GM23338 (cell line): Measurements from ENCODE around the gene FHIT. TPM values are rescaled to one million over a fixed set of nuclear protein-coding genes. Genes with fewer than 3 reads are reported as not detected.
A peak's percentile ranks its signal among the peaks of the same experiment; 100 is the strongest.

ENCODE experiments used
- ATAC-seq: fragments of 200-7000 bp; cut with Tn5 transposase; 3 replicates; pipeline ENCODE4 v1.9.1; 2020
- DNase-seq: peaks from one replicate; pipeline ENCODE4 v3.0.0-alpha.2; 2015; ENCODE audit warnings: low spot score
- H2AFZ ChIP-seq: fragments of 200-600 bp; sonication (generic); 2 replicates; pipeline ENCODE4 v1.8.0; 2016; ENCODE audit warnings: antibody characterized with exemption, mild to moderate bottlenecking, moderate library complexity
- H3F3A ChIP-seq: fragments of 200-600 bp; sonication (generic); replicated peaks from 2 replicates; pipeline ENCODE4 v1.8.0; 2017; ENCODE audit warnings: antibody characterized with exemption, mixed run types, low read depth
- H3K27ac ChIP-seq: fragments of 200-600 bp; sonication (generic); 2 replicates; pipeline ENCODE4 v1.6.1; 2016; ENCODE audit warnings: low read depth
- H3K27me3 ChIP-seq: fragments of 200-600 bp; sonication (generic); 2 replicates; pipeline ENCODE4 v1.8.0; 2016; ENCODE audit warnings: mild to moderate bottlenecking, mixed run types, moderate library complexity; ENCODE audit not compliant: insufficient read depth
- H3K36me3 ChIP-seq: fragments of 200-600 bp; sonication (generic); 2 replicates; pipeline ENCODE4 v1.8.0; 2016; ENCODE audit warnings: mild to moderate bottlenecking; ENCODE audit not compliant: insufficient read depth
- H3K4me1 ChIP-seq: fragments of 200-600 bp; sonication (generic); 2 replicates; pipeline ENCODE4 v1.8.0; 2016; ENCODE audit warnings: mild to moderate bottlenecking, moderate library complexity; ENCODE audit not compliant: insufficient read depth
- H3K4me2 ChIP-seq: fragments of 200-600 bp; sonication (generic); 2 replicates; pipeline ENCODE4 v1.7.1; 2017; ENCODE audit warnings: mixed run types
- H3K4me3 ChIP-seq: fragments of 200-600 bp; sonication (generic); 2 replicates; pipeline ENCODE4 v1.6.1; 2016; ENCODE audit warnings: mixed run types
- H3K79me2 ChIP-seq: fragments of 200-600 bp; sonication (generic); replicated peaks from 2 replicates; pipeline ENCODE4 v1.8.0; 2017; ENCODE audit warnings: mild to moderate bottlenecking; ENCODE audit not compliant: insufficient read depth
- H3K9me2 ChIP-seq: fragments of 200-600 bp; sonication (generic); 2 replicates; pipeline ENCODE4 v1.8.0; 2017; ENCODE audit not compliant: insufficient read depth
- H4K20me1 ChIP-seq: fragments of 200-600 bp; sonication (generic); replicated peaks from 2 replicates; pipeline ENCODE4 v1.8.0; 2017; ENCODE audit warnings: mild to moderate bottlenecking; ENCODE audit not compliant: insufficient read depth
- H3K27ac Mint-ChIP-seq: 2 replicates; pipeline ENCODE4 v1.8.0; 2020; ENCODE audit warnings: inconsistent platforms, mild to moderate bottlenecking, moderate library complexity, mixed read lengths
- H3K27me3 Mint-ChIP-seq: 3 replicates; pipeline ENCODE4 v1.8.0; 2022; ENCODE audit warnings: low read depth, mild to moderate bottlenecking, moderate library complexity, mixed read lengths, inconsistent platforms; ENCODE audit not compliant: insufficient read depth, poor library complexity
- H3K36me3 Mint-ChIP-seq: 3 replicates; pipeline ENCODE4 v1.8.0; 2021; ENCODE audit warnings: low read depth, mild to moderate bottlenecking, inconsistent platforms, moderate library complexity, mixed read lengths
- H3K4me1 Mint-ChIP-seq: 3 replicates; pipeline ENCODE4 v1.8.0; 2020; ENCODE audit warnings: mild to moderate bottlenecking, inconsistent platforms, mixed read lengths
- H3K4me3 Mint-ChIP-seq: 3 replicates; pipeline ENCODE4 v1.8.0; 2021; ENCODE audit warnings: moderate library complexity, mild to moderate bottlenecking, inconsistent platforms, mixed read lengths
- H3K9me3 Mint-ChIP-seq: 3 replicates; pipeline ENCODE4 v1.8.0; 2020; ENCODE audit warnings: moderate library complexity, mild to moderate bottlenecking, inconsistent platforms, mixed read lengths
- EZH2 ChIP-seq: fragments of 200-600 bp; sonication (generic); IDR thresholded peaks from one replicate; pipeline ENCODE4 v1.8.0; 2017; ENCODE audit warnings: antibody characterized with exemption, mild to moderate bottlenecking, low read depth; ENCODE audit not compliant: unreplicated experiment
- EZH2phosphoT487 ChIP-seq: fragments of 200-600 bp; sonication (generic); IDR thresholded peaks from one replicate; pipeline ENCODE4 v1.8.1; 2018; ENCODE audit warnings: antibody characterized with exemption; ENCODE audit not compliant: unreplicated experiment
- JUNB ChIP-seq: IDR thresholded peaks from one replicate; pipeline ENCODE4 v1.6.1; 2016; ENCODE audit warnings: antibody characterized with exemption; ENCODE audit not compliant: unreplicated experiment
- POLR2AphosphoS5 ChIP-seq: IDR thresholded peaks from 2 replicates; pipeline ENCODE4 v1.6.1; 2016; ENCODE audit warnings: antibody characterized with exemption, low read depth
- STAT1 ChIP-seq: IDR thresholded peaks from one replicate; pipeline ENCODE4 v1.6.1; 2016; ENCODE audit warnings: antibody characterized with exemption; ENCODE audit not compliant: unreplicated experiment
- ZNF114 ChIP-seq: fragments of 250-450 bp; sonication (Bioruptor Pico); IDR thresholded peaks from 2 replicates; pipeline ENCODE4 v1.5.0; 2020; ENCODE audit warnings: mild to moderate bottlenecking, moderate library complexity
- ZNF331 ChIP-seq: fragments of 250-450 bp; sonication (Bioruptor Pico); IDR thresholded peaks from 2 replicates; pipeline ENCODE4 v1.5.0; 2020; ENCODE audit warnings: low read depth, mild to moderate bottlenecking, moderate library complexity
- polyA plus RNA-seq: library from polyadenylated mRNA; unstranded; fragments of >200 nt; fragmentation: Nextera tagmentation; extraction: Ambion mirVana; gene quantifications from 2 replicates; pipeline ENCODE4 v1.2.1, GENCODE V29; 2016
- total RNA-seq: library from RNA; depleted of rRNA; stranded (reverse); fragments of >200 nt; shearing (Covaris generic); gene quantifications from 2 replicates; pipeline ENCODE4 v1.2.3, GENCODE V29; 2014
- TF ChIP-seq, protein P1 (sequence below): fragments of 250-450 bp; sonication (Bioruptor Pico); IDR thresholded peaks from 2 replicates; pipeline ENCODE4 v1.5.0; 2020; ENCODE audit warnings: mild to moderate bottlenecking, moderate library complexity

Gene FHIT
- total and polyA plus RNA-seq, 2 experiments from 2014 or later = 3.0 to 8.3 TPM

GRCh38 chr3:60144071-60144470, 1107.2 kb downstream of the FHIT start (continued):
- TF ChIP-seq, protein P1, sequence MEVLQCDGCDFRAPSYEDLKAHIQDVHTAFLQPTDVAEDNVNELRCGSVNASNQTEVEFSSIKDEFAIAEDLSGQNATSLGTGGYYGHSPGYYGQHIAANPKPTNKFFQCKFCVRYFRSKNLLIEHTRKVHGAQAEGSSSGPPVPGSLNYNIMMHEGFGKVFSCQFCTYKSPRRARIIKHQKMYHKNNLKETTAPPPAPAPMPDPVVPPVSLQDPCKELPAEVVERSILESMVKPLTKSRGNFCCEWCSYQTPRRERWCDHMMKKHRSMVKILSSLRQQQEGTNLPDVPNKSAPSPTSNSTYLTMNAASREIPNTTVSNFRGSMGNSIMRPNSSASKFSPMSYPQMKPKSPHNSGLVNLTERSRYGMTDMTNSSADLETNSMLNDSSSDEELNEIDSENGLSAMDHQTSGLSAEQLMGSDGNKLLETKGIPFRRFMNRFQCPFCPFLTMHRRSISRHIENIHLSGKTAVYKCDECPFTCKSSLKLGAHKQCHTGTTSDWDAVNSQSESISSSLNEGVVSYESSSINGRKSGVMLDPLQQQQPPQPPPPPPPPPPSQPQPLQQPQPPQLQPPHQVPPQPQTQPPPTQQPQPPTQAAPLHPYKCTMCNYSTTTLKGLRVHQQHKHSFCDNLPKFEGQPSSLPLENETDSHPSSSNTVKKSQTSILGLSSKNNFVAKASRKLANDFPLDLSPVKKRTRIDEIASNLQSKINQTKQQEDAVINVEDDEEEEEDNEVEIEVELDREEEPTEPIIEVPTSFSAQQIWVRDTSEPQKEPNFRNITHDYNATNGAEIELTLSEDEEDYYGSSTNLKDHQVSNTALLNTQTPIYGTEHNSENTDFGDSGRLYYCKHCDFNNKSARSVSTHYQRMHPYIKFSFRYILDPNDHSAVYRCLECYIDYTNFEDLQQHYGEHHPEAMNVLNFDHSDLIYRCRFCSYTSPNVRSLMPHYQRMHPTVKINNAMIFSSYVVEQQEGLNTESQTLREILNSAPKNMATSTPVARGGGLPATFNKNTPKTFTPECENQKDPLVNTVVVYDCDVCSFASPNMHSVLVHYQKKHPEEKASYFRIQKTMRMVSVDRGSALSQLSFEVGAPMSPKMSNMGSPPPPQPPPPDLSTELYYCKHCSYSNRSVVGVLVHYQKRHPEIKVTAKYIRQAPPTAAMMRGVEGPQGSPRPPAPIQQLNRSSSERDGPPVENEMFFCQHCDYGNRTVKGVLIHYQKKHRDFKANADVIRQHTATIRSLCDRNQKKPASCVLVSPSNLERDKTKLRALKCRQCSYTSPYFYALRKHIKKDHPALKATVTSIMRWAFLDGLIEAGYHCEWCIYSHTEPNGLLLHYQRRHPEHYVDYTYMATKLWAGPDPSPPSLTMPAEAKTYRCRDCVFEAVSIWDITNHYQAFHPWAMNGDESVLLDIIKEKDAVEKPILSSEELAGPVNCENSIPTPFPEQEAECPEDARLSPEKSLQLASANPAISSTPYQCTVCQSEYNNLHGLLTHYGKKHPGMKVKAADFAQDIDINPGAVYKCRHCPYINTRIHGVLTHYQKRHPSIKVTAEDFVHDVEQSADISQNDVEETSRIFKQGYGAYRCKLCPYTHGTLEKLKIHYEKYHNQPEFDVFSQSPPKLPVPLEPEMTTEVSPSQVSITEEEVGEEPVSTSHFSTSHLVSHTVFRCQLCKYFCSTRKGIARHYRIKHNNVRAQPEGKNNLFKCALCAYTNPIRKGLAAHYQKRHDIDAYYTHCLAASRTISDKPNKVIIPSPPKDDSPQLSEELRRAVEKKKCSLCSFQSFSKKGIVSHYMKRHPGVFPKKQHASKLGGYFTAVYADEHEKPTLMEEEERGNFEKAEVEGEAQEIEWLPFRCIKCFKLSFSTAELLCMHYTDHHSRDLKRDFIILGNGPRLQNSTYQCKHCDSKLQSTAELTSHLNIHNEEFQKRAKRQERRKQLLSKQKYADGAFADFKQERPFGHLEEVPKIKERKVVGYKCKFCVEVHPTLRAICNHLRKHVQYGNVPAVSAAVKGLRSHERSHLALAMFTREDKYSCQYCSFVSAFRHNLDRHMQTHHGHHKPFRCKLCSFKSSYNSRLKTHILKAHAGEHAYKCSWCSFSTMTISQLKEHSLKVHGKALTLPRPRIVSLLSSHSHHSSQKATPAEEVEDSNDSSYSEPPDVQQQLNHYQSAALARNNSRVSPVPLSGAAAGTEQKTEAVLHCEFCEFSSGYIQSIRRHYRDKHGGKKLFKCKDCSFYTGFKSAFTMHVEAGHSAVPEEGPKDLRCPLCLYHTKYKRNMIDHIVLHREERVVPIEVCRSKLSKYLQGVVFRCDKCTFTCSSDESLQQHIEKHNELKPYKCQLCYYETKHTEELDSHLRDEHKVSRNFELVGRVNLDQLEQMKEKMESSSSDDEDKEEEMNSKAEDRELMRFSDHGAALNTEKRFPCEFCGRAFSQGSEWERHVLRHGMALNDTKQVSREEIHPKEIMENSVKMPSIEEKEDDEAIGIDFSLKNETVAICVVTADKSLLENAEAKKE = no peak
- TF ChIP-seq POLR2AphosphoS5 = no peak
- no peak for TF ChIP-seq EZH2phosphoT487
- TF ChIP-seq EZH2 = no peak

DNA sequence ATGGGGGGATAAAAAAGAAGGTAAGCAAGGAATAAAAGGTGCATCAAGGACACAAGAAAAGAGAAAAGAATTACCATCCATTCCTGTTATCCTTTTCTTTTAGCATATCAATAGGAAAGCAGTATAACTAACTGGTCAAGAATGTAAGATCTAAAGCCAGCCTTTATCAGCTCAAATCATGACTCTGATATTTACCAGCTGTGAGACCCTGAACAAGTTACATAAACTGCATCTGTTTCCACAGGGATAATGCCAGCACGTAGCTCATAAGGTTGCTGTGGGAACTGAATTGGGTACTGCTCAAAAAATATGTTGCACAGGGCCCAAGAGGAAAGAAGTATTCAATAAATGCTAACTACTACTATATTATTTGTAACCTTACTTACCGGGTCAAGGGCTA, 1109.2 kb downstream of the FHIT start:
- H3K36me3 ChIP-seq = no peaks in the 10 kb centered on the region
- H2AFZ ChIP-seq = no peak overlapping the region
- H3K9me2 ChIP-seq = peaks cover 7% of the 10 kb centered on the region; the same call in 1 of the 2 replicates
- ATAC-seq = no peak
- no peak overlapping the region for H3K4me3 Mint-ChIP-seq
- H3K36me3 Mint-ChIP-seq = no peaks in the 10 kb centered on the region
- DNase-seq = peak; percentile 16
- no peak overlapping the region for H3K27ac ChIP-seq
- H3K4me1 ChIP-seq = peaks cover 3% of the 10 kb centered on the region; the same call in 1 of the 2 replicates
- no peak overlapping the region for H3K27ac Mint-ChIP-seq
- H3K4me2 ChIP-seq = no peak overlapping the region
- no peak overlapping the region for H3K4me3 ChIP-seq
- H3K4me1 Mint-ChIP-seq = peaks cover 11% of the 10 kb centered on the region; the same call in 2 of the 3 replicates
- no peaks in the 10 kb centered on the region for H3K79me2 ChIP-seq
- H4K20me1 ChIP-seq = no peaks in the 10 kb centered on the region
- H3F3A ChIP-seq = no peaks in the 10 kb centered on the region
- H3K9me3 Mint-ChIP-seq = no peaks in the 10 kb centered on the region
- H3K27me3 ChIP-seq = no peaks in the 10 kb centered on the region
- H3K27me3 Mint-ChIP-seq = peaks cover 5% of the 10 kb centered on the region
- TF ChIP-seq POLR2AphosphoS5 = no peak
- no peak for TF ChIP-seq ZNF114 (CRISPR knock-in tag)
- TF ChIP-seq ZNF331 (CRISPR knock-in tag) = no peak
- no peak for TF ChIP-seq EZH2phosphoT487
- TF ChIP-seq EZH2 = no peak
- TF ChIP-seq STAT1 = no peak
- TF ChIP-seq, protein P1 = no peak
- TF ChIP-seq JUNB = no peak
